HFF-Myc (cell line): ENCODE data around the gene DNAJC7.

Experiments
- DNase-seq: peaks from one replicate; pipeline ENCODE4 v3.0.0-alpha.2; 2011; ENCODE audit warnings: low read depth; ENCODE audit errors: extremely low read depth
- H3K4me3 ChIP-seq: replicated peaks from 2 replicates; pipeline ENCODE4 v1.5.1; 2011; ENCODE audit warnings: low read depth, mild to moderate bottlenecking, control low read depth, low read length
- CTCF ChIP-seq: IDR thresholded peaks from 2 replicates; pipeline ENCODE4 v1.5.1; 2012; ENCODE audit warnings: mild to moderate bottlenecking, low read depth, low read length, control low read depth; ENCODE audit errors: missing control alignments

DNAJC7 gene

GRCh38 chr17:42051645-42052044, 34.4 kb upstream of the DNAJC7 start:
- no peak for DNase-seq
- no peak overlapping the region for H3K4me3 ChIP-seq
- no peak for TF ChIP-seq CTCF

- DNase-seq = no peak
- 0 out of 2 replicates have a peak overlapping the region, but pooled peaks have one; percentile 15 for H3K4me3 ChIP-seq
- no peak for TF ChIP-seq CTCF
Observed at GRCh38 chr17:42051013-42051400, 33.8 kb upstream of the DNAJC7 start.

- no peak for TF ChIP-seq CTCF
- no peak for DNase-seq
Observed at GRCh38 chr17:42050393-42051012, 33.3 kb upstream of the DNAJC7 start, which contains the start of gene C17orf113. TSS of gene C17orf113 (minus strand) at chr17:42050601. CDS start at chr17:42043376, 7,225 bp downstream.

GRCh38 chr17:42049834-42050392, 32.7 kb upstream of the DNAJC7 start:
- H3K4me3 ChIP-seq = peak overlapping the region; percentile 48
- TF ChIP-seq CTCF = no peak
- DNase-seq = no peak

More at GRCh38 chr17:42050393-42051012, 33.3 kb upstream of the DNAJC7 start, which contains the start of gene C17orf113:
- H3K4me3 ChIP-seq = peak within 1 kb of the TSS; percentile 48

GRCh38 chr17:42047343-42047742, 30.1 kb upstream of the DNAJC7 start:
- H3K4me3 ChIP-seq = no peak overlapping the region
- DNase-seq = no peak
- TF ChIP-seq CTCF = no peak

- no peak overlapping the region for H3K4me3 ChIP-seq
- no peak for DNase-seq
- no peak for TF ChIP-seq CTCF
Observed at GRCh38 chr17:42045719-42046118, 28.5 kb upstream of the DNAJC7 start.
